Keratinocyte (primary cell): ENCODE data around the gene CES2.

Source experiments
- CTCF ChIP-seq, 3 experiments: IDR thresholded peaks in 1 of 3; conservative IDR thresholded peaks in 1 of 3; optimal IDR thresholded peaks in 1 of 3; 2 replicates in 2 of 3; 3 replicates in 1 of 3; pipeline versions ENCODE3 to v1.5.1; 2011; ENCODE audit warnings: low read length in 3 of 3, mild to moderate bottlenecking in 3 of 3, moderate library complexity in 2 of 3, control low read depth in 1 of 3, inconsistent platforms in 1 of 3; ENCODE audit not compliant: insufficient read depth in 2 of 3; ENCODE audit errors: extremely low read depth in 1 of 3
- EZH2 ChIP-seq: IDR thresholded peaks from one replicate; pipeline ENCODE4 v1.6.1; 2012; ENCODE audit warnings: inconsistent platforms, mild to moderate bottlenecking, low read length, moderate library complexity

- TF ChIP-seq CTCF (optimal IDR thresholded peaks at IDR 0.05 in 1 of 3, IDR thresholded peaks at IDR 0.05 in 1 of 3, conservative IDR thresholded peaks at IDR 0.05 in 1 of 3; ENCODE audit: extremely low read depth in 1 of 3, insufficient read depth in 2 of 3, low read length in 3 of 3) (no peak), EZH2 (no peak)
These were observed 30.9 kb upstream of the CES2 start for GRCh38 chr16:66904428-66904845.
